ENCODE measurements around the gene LINGO3.

LINGO3 gene

DNA sequence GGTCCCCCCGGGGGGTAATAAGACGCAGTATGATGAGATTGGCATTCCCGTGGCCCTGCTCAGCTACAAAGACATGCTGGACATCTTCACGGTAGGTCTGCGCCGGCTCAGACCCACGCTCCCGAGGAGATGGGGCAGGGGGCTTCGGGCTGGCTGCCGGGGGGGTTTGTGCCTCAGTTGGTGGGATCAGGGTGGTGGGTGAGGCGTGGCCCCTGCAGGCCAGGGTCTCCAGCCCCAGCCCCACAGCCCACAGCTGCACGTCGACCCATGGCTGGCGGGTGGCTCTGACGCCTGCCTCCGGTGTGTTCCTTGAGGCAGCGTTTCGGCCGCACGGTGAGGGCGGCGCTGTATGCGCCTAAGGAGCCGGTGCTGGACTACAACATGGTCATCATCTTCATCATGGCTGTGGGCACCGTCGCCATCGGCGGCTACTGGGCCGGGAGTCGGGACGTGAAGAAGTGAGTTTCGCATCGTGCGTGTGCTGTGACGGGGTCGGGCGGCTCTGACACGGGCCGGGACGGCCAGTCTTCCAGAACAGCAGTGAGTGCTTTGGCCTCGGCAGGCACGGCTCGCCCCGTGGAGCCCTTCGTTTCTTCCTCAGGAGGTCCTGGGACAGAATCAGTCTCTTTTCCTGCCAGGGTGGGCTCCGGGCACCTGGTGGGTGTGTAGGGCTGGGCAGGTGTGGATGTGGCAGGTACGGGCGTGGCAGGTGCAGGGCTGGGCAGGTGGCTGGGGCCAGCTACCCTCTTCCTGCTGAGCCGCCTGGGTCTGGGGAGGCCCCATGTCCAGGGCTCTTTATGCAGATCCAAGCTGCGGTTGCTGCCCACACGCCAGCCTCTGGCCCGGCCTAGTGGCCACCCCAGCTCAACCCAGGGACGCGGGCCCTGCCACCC lies 31.0 kb upstream of the LINGO3 start:
- DNase-seq, result no peak

DNA sequence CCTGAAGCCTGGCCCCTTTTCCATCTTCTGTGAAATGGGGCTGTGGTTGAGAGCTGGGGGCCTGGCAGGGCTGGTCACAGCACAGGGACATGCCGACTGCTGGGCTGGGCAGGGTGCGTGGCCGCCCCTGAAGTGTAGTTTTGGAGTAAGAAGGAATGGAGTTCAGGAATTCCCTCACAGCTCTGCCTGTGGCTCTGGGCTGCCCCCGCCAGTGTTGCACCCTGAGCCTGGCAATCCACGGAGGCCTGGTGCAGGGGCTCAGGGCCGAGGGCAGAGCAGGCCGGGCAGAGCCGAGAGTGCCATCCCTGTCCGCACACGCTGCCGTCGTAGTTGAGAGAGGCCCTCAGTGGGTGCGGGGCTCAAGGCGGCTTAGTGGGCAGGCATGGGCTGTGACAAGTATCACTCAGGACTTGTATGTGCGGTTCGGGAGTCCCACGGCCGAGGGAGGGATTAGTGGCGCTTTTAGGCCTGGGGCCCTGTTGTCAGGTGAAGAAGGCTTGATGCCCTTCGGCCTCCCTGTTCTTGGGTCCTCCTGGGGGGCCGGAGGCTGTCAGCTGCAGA lies 30.2 kb upstream of the LINGO3 start:
- no peak for DNase-seq

DNA sequence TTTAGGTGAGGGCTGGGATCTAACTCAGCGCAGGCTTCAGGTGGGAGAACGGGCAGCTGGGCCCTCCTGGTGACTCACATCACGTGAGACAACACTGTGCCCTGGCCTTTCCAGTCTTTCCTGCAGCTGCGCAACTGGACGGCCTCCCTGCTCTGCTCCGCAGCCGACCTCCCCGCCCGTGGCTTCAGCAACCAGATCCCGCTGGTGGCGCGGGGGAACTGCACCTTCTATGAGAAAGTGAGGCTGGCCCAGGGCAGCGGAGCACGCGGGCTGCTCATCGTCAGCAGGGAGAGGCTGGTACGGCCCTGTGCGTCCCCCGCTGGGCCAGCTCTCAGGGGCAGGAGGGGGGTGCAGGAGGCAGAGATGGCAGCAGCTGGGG lies 29.4 kb upstream of the LINGO3 start:
- no peak for DNase-seq

DNA sequence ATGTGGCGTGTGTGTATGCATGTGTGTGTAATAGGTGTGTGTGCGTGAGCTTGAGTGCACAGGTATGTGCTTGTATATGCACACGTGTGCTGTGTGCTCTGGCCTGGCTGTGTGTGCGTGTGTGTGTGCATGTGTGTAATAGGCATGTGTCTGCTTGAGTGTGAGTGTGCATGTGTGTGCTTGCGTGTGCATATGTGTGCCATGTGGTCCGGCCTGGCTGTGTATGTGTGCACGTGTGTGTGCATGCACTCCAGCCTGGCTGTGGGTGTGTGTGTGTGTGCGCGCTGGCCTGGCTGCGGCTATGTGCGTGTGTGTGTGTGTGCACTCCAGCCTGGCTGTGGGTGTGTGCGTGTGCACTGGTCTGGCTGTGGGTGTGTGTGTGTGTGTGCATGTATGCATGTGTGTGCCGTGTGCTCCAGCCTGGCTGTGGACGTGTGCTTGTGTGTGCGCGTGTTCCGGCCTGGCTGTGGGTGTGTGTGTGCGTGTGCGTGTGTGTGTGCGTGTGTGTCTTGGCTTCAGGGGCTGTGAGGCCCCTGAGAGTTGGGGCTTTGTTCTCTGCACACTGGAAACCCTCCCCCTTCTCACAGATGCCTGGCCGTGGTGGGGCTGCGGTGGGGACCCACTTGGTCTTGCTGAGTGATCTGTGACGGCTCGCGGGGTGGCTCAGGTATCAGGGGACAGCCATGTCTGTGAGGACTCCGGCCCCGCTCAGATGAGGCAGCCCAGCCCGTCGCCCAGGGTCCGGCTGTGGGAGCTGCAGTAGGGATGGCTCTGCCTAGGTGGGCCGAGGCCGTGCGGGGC lies 28.8 kb upstream of the LINGO3 start:
- DNase-seq, result no peak

DNA sequence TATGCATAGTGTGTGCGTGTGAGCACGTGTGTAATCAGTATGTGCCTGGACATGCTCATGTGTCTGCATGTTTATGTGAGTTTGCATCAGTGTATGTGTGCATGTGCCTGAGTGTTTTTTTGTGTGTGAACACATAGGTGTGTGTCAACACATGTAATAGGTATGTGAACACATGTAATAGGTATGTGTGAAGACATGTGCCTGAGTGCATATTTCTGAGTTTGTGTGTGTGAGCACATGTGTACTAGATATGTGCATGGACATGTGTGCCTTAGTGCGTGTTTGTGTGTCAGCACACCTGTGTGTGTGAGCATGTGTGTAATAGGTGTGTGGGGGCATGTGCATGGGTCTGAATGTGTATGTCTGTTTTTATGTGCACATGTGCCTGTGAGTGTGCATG lies 27.9 kb upstream of the LINGO3 start:
- DNase-seq, result no peak

DNA sequence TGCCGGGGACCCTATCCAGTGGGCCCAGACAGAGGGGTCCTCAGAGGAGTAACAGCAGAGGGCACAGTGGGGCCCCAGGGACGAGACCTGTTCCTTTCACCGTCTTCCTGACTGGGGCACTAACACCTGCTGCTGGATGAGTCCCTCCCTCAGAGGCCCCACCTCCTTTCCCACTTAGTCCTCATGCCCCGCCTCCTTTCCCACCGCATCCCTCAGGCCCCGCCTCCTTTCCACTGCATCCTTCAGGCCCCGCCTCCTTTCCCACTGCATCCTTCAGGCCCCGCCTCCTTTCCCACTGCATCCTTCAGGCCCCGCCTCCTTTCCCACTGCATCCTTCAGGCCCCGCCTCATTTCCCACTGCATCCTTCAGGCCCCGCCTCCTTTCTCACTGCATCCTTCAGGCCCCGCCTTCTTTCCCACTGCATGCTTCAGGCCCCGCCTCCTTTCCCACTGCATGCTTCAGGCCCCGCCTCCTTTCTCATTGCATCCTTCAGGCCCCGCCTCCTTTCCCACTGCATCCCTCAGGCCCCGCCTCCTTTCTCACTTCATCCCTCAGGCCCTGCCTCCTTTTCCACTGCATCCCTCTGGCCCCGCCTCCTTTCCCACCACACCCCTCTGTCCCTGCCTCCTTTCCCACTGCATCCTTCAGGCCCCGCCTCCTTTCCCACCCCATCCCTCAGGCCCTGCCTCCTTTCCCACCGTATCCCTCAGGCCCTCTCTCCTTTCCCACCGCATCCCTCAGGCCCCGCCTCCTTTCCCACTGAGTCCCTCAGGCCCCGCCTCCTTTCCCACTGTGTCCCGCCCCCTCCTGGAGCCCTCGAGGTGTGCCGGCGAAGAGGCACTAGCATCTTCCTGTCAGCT lies 27.3 kb upstream of the LINGO3 start:
- no peak for DNase-seq

DNA sequence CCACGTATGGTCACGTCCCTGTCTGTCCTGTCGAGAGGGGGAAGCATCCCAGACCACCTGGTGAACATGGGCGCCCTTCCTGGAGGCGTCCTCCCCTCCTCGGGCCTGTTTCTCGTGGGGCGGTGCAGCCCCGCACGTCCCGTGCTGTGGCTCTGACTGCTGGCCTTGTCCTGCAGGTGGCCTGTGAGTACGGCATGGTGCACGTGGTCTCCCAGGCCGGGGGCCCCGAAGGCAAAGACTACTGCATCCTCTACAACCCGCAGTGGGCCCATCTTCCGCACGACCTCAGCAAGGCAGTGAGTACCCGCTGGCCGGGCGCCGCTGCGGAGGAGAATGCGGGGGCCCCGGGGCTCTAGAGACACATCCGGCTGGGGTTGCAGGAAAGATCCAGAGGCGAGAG lies 26.5 kb upstream of the LINGO3 start:
- no peak for DNase-seq

DNA sequence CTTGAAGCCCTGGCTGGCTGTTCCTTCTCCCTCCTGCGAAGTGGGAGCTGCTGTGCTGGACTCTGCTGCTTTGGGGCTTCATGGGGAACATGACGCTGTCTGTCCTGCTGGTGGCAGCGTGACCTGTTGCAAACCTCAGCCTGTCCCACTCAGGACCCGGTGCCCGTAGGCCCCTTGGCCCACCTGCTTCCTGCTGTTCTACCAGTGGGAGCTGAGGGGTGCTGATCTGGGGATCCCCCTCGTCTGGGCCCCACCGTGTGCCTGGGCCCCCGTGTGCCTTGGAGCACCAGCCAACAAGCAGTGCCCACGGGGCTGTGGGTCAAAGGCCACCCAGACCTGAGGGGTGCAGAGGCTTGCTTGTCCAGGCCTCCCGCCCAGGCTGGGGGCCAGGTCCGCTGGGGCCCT lies 25.9 kb upstream of the LINGO3 start:
- DNase-seq, result no peak

DNA sequence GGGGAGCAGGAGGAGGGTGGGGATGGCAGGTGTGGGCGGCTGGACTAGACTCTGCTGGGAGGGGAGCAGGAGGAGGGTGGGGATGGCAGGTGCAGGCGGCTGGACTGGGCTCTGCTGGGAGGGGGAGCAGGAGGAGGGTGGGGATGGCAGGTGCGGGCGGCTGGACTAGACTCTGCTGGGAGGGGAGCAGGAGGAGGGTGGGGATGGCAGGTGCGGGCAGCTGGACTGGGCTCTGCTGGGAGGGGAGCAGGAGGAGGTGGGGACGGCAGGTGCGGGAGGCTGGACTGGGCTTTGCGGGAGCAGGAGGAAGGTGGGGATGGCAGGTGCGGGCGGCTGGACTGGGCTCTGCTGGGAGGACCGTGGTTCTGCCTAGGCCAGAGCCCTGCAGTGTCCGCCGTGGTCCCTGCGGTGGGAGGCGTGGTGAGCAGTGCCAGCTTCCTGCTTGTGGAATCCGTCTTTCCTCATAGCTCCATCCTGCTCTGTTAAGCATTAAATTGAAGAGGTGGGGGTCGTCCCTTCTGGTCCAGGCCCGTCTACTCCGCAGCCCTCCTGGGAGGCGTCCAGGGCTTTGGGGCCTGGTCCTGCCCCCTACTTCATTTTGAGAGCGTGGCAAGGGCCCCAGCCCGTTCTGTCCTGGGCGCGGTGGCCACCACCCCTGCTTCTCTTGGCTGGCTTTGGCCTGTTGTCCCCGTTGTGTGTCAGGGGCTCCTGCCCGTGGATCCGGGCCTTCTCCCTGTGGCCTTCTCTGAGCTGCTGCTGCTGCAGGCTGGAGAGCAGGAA lies 25.3 kb upstream of the LINGO3 start:
- no peak for DNase-seq

DNA sequence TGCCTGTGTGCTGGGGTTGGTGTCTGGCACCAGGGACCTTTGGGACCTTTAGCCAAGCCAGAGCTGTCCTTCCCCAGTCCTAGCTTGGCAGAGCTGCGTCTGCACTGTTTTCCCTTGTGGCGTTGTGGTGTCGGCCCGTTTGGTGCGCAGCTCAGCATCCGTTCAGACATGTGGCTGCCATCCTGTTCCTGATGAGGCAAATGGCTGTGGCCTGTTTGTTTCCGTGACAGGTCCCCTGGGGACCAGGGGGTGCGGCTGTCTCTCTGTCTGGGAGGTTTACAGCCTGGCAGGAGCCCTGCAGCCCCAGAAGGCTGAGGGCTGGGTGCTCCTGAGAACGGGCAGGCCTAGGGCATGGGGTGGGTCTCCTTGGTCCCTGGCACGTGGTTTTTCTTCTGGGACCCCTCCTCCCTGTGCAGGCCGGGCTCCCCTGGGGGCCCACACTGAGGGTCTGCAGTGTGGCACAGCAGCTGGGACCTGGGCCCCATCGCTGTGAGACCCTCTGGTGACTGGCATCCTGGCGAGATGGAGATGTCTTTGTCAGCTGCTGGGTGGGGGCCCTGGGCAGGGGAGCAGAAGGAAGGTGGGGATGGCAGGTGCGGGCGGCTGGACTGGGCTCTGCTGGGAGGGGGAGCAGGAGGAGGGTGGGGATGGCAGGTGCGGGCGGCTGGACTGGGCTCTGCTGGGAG lies 24.5 kb upstream of the LINGO3 start:
- peak; percentile 42 for DNase-seq

DNA sequence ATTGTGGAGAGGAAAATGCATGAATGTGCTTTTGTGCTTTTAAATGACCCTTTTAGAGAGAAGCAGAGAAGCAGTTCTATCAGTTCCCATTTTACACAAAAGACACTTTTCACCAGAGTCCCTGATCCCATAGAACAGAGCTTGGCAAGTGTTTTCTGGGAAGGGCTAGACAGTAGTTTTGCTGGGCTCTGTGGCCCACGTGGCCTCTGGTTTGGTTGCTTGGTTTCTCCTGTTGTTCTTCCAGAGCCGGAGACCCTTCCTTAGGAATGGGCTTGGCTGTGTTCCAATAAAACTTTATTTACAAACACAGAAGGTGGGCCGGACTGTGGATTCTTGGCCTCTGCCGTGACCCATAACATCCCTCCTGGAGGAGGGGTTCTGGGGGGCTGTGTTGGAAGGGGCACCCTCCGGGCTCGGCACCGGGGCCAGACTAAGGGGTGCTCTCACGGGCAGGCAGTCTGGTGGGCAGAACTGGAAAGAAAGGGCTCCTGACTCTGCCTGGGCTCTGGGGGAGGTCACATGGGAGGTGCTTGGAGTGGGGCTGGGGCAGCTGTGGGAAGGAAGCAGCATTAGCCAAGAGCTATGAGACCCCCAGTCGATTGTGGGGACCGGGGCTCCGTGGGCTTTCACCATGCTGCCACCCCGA lies 23.8 kb upstream of the LINGO3 start:
- DNase-seq, result no peak

DNA sequence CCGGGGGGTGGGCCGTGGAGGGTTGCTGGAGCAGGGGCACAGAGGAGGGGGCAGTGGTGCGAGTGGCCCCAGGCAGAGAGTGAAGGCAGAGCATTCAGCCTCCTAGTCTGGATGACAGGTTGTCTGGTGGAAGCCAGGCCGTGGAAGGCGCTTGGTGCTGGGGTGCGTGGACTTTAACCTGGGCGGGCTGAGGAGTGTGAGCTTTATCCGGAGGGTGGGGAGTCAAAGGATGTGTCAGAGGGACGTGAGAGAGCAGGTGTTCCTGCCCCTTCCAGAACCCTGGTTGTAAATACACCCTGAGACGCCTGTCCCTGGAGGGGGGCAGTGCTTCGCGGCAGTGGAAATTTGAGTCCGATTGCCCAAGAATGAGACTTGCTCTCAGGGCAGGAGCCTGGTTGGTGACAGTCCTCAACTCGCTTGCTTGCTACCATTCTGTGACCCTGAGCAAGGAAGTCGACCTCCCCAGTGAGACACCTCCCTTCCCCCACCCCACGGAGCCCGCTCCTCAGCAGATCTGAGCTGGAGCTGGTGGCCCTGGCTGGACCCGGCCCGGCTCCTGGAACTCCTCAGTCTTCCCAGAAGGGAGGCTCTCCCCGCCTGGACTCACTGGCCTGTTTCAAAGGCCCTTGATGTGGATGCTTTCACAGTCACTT lies 22.8 kb upstream of the LINGO3 start:
- DNase-seq, result no peak

DNA sequence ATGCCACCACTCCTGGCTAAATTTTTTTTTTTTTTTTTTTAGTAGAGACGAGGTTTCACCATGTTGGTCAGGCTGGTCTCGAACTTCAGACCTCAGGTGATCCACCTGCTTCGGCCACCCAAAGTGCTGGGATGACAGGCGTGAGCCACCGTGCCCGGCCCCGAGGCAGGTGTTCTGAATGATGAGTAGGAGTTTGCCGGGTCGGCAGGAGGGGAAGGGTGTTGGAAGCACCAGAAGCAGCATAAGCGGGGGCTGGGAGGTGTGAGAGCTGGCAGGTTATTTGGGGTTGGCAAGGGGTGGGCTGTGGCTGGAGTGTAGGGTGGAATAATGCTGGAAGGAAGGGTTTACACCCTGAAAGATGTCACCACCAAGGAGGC lies 22.3 kb upstream of the LINGO3 start:
- no peak for DNase-seq

DNA sequence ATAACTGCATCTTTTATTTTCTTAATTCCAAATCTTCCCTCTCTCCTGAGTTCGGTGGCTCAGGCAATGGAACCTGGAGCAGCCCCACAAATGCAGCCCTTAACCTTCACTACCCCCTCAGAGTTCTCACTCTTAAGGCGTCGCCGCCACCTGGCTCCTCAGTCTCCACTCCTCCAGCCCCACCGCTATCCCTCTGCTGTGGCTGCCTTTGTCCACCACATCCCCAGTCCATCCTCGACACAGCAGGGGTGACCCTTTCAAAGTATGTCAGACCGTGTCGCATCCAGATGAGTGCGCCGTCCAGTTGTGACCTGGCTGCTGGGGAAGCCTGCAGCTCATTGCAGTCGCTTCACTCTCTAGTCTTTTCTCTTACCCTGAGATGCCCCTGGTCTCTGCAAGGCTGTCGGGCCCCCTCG lies 21.6 kb upstream of the LINGO3 start:
- no peak for DNase-seq

DNA sequence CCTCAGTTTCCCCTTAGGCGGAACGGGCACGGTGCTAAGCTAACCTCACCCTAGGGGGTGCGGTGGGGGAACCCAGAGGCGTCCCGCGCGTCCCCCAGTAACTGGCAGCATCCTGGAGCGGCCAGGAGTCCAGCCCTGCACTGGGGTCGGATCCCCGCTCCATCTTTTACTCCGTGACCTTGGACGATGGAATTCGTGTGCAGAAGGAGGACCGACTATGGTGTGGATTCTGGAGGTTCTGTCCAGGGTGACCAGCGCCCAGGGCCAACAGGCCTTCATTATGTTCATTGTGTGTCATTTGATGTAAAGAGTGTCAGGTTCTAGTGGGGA lies 21.2 kb upstream of the LINGO3 start:
- no peak for DNase-seq

DNA sequence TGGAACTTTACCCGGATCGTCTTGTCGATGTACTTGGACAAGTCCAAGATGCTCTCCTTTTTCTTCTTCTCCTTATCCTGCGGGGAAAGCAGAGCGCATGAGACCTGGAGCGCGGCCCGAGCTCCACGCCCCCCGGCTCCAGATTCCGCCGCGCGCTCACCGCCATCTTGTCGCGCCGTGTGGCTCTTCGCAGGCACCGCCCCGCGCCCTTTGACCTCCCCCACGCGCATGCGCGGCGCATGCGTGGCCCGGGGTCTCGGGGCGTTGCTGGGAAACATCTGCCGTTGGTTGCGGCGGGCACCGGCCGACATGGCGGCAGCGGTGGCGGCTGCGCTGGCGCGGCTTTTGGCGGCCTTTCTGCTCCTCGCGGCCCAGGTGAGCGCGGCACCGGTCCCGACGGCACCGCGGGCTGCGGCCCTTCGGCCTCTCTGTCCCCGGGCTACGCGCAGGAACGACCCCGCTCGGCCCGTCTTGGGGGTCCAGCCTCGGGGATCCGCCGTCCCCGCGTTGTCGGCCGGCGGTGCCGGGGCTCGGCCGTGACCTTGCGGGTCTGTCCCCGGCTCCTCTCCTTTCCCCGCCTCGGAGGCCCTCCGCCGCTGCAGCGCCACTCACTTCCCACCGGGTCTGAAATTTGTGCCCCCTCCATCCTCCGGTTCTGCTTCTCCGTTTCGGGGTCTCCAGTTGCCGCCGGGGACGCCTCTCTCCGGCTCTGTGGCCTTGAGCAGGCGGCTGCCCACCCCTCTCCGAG lies 20.6 kb upstream of the LINGO3 start, which contains the start of the genes LSM7 and SPPL2B:
LSM7 (minus strand) TSS at position 186 of the 748 bp plus-strand sequence; CDS start at position 166, 20 bp downstream.
SPPL2B (plus strand) TSS at position 284 of the 748 bp plus-strand sequence; CDS start at position 310, 26 bp downstream.
- DNase-seq, result peak; percentile 95

DNA sequence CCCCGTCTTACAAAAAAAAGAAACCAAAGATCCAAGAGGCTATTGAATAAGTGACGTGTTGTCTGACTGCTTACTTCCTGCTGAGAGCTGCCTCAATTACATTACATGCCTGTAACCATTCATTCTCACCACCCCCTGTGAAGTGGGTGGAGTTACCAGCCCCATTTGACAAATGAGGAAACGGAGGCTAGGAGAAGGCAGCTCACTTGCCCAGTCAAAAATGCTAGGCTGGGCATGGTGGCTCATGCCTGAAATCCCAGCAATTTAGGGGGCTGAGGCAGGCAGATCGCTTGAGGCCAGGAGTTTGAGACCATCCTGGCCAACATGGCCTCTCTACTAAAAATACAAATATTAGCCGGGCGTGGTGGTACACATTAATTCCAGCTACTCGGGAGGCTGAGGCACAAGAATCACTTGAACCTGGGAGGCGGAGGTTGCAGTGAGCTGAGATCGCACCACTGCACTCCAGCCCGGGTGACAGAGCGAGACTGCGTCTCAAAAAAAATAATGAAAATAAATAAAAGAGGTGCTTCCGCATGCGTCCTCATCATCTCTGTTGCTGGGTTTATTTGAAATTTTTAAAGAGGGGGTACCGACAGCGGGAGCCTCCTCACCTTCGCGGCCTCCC lies 19.9 kb upstream of the LINGO3 start:
- DNase-seq, result peak; percentile 80

DNA sequence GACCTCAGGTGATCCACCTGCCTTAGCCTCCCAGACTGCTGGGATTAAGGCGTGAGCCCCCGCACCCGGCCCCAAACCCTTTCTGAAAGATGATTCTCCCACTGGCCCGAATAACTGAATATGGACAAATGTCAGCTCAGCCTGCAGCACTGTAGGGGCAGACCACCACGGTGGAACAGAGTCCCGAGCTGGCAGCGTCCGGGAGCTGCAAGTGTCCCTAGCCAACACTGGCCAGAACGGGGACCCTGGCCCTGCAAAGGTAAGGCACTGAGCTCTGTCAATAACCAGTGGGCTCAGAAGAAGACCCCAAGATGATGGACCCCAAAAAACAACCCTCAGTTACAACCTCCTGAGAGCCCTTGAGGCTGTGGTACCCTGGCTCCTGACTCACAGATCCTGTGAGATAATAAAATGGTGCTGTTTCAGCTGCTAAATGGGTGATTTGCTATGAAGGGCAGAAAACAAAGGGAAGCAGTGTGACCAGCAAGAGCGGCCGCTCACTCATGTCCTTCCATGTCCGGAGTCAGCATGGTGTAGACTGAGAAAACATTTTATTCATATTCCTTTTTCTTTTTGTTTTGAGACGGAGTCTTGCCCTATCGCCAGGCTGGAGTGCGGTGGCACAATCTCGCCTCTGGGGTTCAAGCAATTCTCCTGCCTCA lies 18.9 kb upstream of the LINGO3 start:
- DNase-seq, result no peak

Data from CD4-positive, alpha-beta T cell treated with Interleukin-10 for 1 hour (primary cell).